IPS-11a (cell line): ENCODE results near the gene MSX2.

ENCODE experiments used
- H3K4me3 ChIP-seq: one replicate; pipeline ENCODE4 v1.5.1; 2013; ENCODE audit warnings: low read depth, low read length, control low read depth

MSX2 gene

DNA sequence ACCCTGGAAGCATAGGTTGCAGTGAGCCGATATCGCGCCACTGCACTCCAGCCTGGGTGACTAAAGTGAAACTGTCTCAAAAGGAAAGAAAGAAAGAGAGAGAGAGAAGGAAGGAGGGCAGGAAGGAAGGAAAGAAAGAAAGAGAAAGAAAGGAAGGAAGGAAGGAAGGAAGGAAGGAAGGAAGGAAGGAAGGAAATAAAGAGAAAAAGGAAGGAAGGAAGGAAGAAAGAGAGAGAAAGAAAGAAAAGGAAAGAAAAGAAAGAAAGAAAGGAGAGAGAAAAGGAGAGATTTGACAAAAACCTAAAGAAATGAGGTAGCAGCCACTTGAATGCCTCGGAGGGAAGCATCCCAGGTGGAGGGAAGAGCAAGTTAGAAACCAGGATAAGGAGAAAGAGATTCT is 44.6 kb downstream of the MSX2 start:
- no peak overlapping the region for H3K4me3 ChIP-seq

DNA sequence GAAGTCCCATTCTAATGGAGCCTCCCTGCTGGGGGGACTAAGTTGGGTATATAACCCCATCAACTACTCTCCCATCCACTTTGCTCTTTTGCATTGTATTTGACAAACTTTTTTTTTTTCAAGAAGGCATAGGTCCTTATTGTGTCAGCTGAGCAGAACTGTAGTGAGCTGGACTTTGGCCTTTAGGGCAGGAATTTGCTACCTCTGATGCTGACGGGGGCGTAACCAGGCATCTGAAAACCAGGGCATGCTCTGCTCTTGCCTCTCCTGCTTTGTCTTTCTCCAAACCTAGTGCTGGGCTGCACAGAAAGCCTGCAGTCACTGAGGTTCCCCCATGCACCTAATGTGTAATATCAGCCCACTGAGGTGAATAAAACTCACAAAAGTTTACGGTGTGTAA is 49.0 kb downstream of the MSX2 start:
- no peak overlapping the region for H3K4me3 ChIP-seq

DNA sequence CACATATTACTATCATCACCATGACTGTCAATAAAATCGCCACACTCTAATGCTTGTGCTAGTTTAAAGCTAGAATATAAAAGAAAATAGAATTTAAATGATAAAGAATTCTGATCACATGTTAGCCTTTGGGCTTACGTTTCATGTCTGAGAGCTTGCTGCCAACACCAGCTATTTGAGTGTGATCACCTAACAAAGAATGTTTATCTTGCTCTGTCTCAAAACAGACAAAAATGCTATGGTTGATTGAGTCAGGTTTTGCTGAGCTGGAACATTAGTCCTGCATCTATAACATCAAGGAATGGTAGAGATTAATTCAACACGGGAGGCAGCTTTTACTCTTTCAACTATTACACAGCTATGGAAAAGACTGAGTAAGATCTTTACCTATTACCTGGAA is 50.7 kb downstream of the MSX2 start:
- no peak overlapping the region for H3K4me3 ChIP-seq

DNA sequence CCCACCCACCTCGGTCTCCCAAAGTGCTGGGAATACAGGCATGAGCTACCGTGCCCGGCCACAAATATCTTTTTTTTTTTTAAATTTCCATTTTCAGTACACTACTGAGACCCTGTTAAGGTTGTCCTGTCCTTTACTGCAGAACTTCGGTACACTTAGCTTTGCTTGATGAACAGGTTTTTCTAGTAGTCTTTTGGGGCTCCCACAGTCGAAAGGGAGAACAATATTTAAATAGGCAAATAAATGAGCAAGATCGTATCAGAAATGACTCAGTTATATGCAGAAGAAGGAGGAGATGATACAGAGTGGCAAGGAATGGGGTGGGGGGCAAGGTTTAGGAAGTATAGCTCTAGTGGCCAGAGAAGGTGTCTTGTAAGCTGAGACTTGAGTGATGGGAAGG is 52.7 kb downstream of the MSX2 start:
- no peak overlapping the region for H3K4me3 ChIP-seq

DNA sequence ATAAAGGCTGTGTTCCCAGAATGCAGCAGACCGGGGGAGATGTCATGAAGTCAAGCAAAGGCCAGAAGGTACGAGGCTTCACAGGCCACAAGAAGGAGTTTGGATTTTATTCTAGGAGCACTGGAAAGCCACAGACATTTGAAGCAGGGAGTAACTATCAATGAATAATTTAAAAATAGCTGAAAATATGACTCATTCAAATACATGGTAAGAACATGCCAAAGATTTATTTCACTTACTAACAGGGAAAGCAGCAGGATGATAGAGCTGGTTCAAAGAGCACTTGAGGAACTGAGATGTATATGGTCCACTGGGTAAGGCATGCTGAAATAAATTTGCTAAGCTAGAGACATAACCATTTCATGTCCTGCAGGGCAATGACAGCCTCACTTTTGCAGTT is 53.2 kb downstream of the MSX2 start:
- no peak overlapping the region for H3K4me3 ChIP-seq
